GM19438 (cell line): Measurements from ENCODE around the gene ALS2CL.
"Not testable (repeated sequence)": the region's sequence is repeated elsewhere in the genome, so short reads cannot be mapped to it uniquely, and the experiment has no call there.

ENCODE experiments used
- ATAC-seq: cut with Tn5 transposase; IDR thresholded peaks from one replicate; pipeline ENCODE4 v1.9.1; 2021; ENCODE audit warnings: low read depth; ENCODE audit not compliant: unreplicated experiment

The ALS2CL gene

GRCh38 chr3:46705022-46705530 is 11.6 kb upstream of the ALS2CL start:
- no peak for ATAC-seq

- ATAC-seq: not testable (repeated sequence)
Measured at GRCh38 chr3:46704346-46704745, 10.9 kb upstream of the ALS2CL start.

- no peak for ATAC-seq
Measured at GRCh38 chr3:46703013-46703520, 9.6 kb upstream of the ALS2CL start.

- no peak for ATAC-seq
Measured at GRCh38 chr3:46702246-46703012, 8.9 kb upstream of the ALS2CL start.

GRCh38 chr3:46701181-46701939 is 7.9 kb upstream of the ALS2CL start, which contains the start of gene TMIE:
Gene TMIE, plus strand, starts transcription at chr3:46701392. Its CDS starts 96 bp downstream, at chr3:46701488.
- no peak for ATAC-seq

- ATAC-seq: no peak
Measured at GRCh38 chr3:46700772-46701171, 7.3 kb upstream of the ALS2CL start.

- ATAC-seq: no peak
Measured at GRCh38 chr3:46699676-46700523, 6.4 kb upstream of the ALS2CL start.

- no peak for ATAC-seq
Measured at GRCh38 chr3:46695962-46696894, 2.7 kb upstream of the ALS2CL start.

GRCh38 chr3:46695177-46695961 is 1.9 kb upstream of the ALS2CL start:
- no peak for ATAC-seq

- ATAC-seq: no peak
Measured at GRCh38 chr3:46694520-46694919, 1.0 kb upstream of the ALS2CL start.

- ATAC-seq: no peak
Measured at GRCh38 chr3:46693892-46694226, 380 bp upstream of the ALS2CL start.

GRCh38 chr3:46692566-46692990 is 901 bp downstream of the ALS2CL start:
- no peak for ATAC-seq

- ATAC-seq: no peak
Measured at GRCh38 chr3:46690798-46691197, 2.7 kb downstream of the ALS2CL start.

GRCh38 chr3:46685446-46685845 is 8.0 kb downstream of the ALS2CL start:
- ATAC-seq: no peak

GRCh38 chr3:46684891-46685290 is 8.6 kb downstream of the ALS2CL start:
- ATAC-seq: no peak

GRCh38 chr3:46682974-46683373 is 10.5 kb downstream of the ALS2CL start:
- ATAC-seq: no peak

GRCh38 chr3:46681856-46682540 is 11.5 kb downstream of the ALS2CL start:
- no peak for ATAC-seq

GRCh38 chr3:46681387-46681786 is 12.1 kb downstream of the ALS2CL start:
- no peak for ATAC-seq
